ENCODE data around the gene AAMDC.

DNA sequence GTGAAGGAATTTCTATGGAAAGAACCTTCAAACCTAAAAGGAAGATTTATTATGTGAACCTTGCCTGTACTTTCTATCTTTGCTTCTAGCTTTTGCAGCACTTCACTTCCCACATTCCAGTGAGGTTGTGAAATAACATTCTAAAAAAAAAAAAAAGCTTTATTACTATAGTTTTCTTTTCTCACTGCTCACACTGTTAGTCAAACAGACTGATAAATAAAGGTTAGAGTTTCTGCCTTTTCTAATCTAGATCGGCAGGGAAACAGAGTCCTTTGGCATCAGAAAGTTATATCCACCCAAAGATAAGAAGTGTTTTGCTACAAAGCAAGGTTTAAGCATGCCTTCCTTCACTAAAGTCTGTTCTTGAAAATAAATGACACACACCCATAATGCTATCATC lies 2.8 kb downstream of the AAMDC start:
- TF ChIP-seq CREB1 (CRISPR knock-in tag; IDR thresholded peaks at IDR 0.05) (no peak), NR3C1 (CRISPR knock-in tag; conservative IDR thresholded peaks at IDR 0.05; ENCODE audit: low read depth) (no peak), MAX (CRISPR knock-in tag; IDR thresholded peaks at IDR 0.05) (no peak), JUN (CRISPR knock-in tag; IDR thresholded peaks at IDR 0.05) (no peak), ETV6 (CRISPR knock-in tag; IDR thresholded peaks at IDR 0.05) (no peak), ZNF121 (CRISPR knock-in tag; IDR thresholded peaks at IDR 0.05) (no peak), NFYB (CRISPR knock-in tag; conservative IDR thresholded peaks at IDR 0.05; ENCODE audit: low read depth) (no peak)
- TF ChIP-seq, protein P1, sequence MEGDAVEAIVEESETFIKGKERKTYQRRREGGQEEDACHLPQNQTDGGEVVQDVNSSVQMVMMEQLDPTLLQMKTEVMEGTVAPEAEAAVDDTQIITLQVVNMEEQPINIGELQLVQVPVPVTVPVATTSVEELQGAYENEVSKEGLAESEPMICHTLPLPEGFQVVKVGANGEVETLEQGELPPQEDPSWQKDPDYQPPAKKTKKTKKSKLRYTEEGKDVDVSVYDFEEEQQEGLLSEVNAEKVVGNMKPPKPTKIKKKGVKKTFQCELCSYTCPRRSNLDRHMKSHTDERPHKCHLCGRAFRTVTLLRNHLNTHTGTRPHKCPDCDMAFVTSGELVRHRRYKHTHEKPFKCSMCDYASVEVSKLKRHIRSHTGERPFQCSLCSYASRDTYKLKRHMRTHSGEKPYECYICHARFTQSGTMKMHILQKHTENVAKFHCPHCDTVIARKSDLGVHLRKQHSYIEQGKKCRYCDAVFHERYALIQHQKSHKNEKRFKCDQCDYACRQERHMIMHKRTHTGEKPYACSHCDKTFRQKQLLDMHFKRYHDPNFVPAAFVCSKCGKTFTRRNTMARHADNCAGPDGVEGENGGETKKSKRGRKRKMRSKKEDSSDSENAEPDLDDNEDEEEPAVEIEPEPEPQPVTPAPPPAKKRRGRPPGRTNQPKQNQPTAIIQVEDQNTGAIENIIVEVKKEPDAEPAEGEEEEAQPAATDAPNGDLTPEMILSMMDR (IDR thresholded peaks at IDR 0.05), result no peak
- TF ChIP-seq, protein P2, sequence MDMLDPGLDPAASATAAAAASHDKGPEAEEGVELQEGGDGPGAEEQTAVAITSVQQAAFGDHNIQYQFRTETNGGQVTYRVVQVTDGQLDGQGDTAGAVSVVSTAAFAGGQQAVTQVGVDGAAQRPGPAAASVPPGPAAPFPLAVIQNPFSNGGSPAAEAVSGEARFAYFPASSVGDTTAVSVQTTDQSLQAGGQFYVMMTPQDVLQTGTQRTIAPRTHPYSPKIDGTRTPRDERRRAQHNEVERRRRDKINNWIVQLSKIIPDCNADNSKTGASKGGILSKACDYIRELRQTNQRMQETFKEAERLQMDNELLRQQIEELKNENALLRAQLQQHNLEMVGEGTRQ (CRISPR knock-in tag; IDR thresholded peaks at IDR 0.05), result no peak
- TF ChIP-seq, protein P3, sequence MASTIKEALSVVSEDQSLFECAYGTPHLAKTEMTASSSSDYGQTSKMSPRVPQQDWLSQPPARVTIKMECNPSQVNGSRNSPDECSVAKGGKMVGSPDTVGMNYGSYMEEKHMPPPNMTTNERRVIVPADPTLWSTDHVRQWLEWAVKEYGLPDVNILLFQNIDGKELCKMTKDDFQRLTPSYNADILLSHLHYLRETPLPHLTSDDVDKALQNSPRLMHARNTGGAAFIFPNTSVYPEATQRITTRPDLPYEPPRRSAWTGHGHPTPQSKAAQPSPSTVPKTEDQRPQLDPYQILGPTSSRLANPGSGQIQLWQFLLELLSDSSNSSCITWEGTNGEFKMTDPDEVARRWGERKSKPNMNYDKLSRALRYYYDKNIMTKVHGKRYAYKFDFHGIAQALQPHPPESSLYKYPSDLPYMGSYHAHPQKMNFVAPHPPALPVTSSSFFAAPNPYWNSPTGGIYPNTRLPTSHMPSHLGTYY (CRISPR knock-in tag; IDR thresholded peaks at IDR 0.05), result no peak

All from WTC11 (cell line).